K562 treated with DMSO at 1 percent for 48 hours (cell line): ENCODE results near the gene OR13F1. TPM values are rescaled to one million over a fixed set of nuclear protein-coding genes. Genes with fewer than 3 reads are reported as not detected.

Experiments
- total RNA-seq: library from RNA; unstranded; fragments of 300-600 nt; gene quantifications from 2 replicates; pipeline ENCODE4 v1.2.3, GENCODE V29; 2022; ENCODE audit warnings: low replicate concordance; ENCODE audit errors: extremely low read depth

Gene OR13F1
- not detected in 2 replicates for total RNA-seq

GRCh38 chr9:104503963-104504362 is at the start of gene OR13F1:
OR13F1 (plus strand) TSS chr9:104504263; CDS start chr9:104504263, 0 bp downstream.

GRCh38 chr9:104527109-104527508 is 23.0 kb downstream of the OR13F1 start, which contains the start of gene OR13C4:
OR13C4 (minus strand) TSS chr9:104527209; CDS start chr9:104527209, 0 bp downstream.

GRCh38 chr9:104536756-104537155 is 32.7 kb downstream of the OR13F1 start, which contains the start of gene OR13C3:
OR13C3 (minus strand) TSS chr9:104536856; CDS start chr9:104536723, 133 bp downstream.

Other genes with a start within 250 kb of the OR13F1 start
- not detected in 2 replicates for gene OR13C4, start 22.9 kb downstream of the OR13F1 start, total RNA-seq
- gene OR13C3, start 32.6 kb downstream of the OR13F1 start, total RNA-seq, result not detected in 2 replicates
- gene OR13C8, start 64.9 kb downstream of the OR13F1 start, total RNA-seq, result not detected in 2 replicates
- not detected in 2 replicates for gene OR13C5, start 95.2 kb downstream of the OR13F1 start, total RNA-seq
- gene OR13C2, start 101.4 kb downstream of the OR13F1 start, total RNA-seq, result not detected in 2 replicates
- gene OR13C9, start 113.9 kb downstream of the OR13F1 start, total RNA-seq, result not detected in 2 replicates
- not detected in 2 replicates for gene OR13D1, start 190.3 kb downstream of the OR13F1 start, total RNA-seq
- gene NIPSNAP3A, start 243.4 kb downstream of the OR13F1 start, total RNA-seq, result not detected in 2 replicates